Kidney (tissue), 14 donors: ENCODE results near the gene VWF. TPM values are rescaled to one million over a fixed set of nuclear protein-coding genes. Genes with fewer than 3 reads are reported as not detected.
A peak's percentile ranks its signal among the peaks of the same experiment; 100 is the strongest.
"Not testable (repeated sequence)": the region's sequence is repeated elsewhere in the genome, so short reads cannot be mapped to it uniquely, and the experiment has no call there.

Experiments used
- DNase-seq, 5 donors: peaks; one replicate each; pipeline ENCODE4 v3.0.0-alpha.2; 2013 to 2020
- FAIRE-seq: peaks from 2 replicates; lab custom pipeline; 2012; peaks lifted over from hg19 to GRCh38; lab: Jason Lieb, UNC
- H3K27ac ChIP-seq, 2 donors: one replicate each; pipeline ENCODE4 v1.7.0; 2013; ENCODE audit warnings: low read depth in 2 of 2, low read length in 2 of 2, inconsistent platforms in 1 of 2
- H3K27me3 ChIP-seq: one replicate; pipeline ENCODE4 v1.7.1; 2013; ENCODE audit warnings: low read length, inconsistent platforms; ENCODE audit not compliant: control insufficient read depth, insufficient read depth
- H3K36me3 ChIP-seq, 3 donors: one replicate each; pipeline versions ENCODE4 v1.7.0 to v1.7.1; 2013; ENCODE audit warnings: low read length in 3 of 3, control low read depth in 1 of 3, inconsistent platforms in 1 of 3; ENCODE audit not compliant: insufficient read depth in 3 of 3, control insufficient read depth in 2 of 3
- H3K4me1 ChIP-seq, 3 donors: one replicate each; pipeline versions ENCODE4 v1.7.0 to v1.7.1; 2013; ENCODE audit warnings: low read length in 3 of 3, inconsistent platforms in 1 of 3, low read depth in 1 of 3; ENCODE audit not compliant: control insufficient read depth in 2 of 3, insufficient read depth in 2 of 3
- H3K4me3 ChIP-seq, 3 donors: one replicate each; pipeline versions ENCODE4 v1.7.0 to v1.8.1; 2013; ENCODE audit warnings: low read length in 3 of 3, control low read depth in 1 of 3, inconsistent platforms in 1 of 3
- H3K9ac ChIP-seq, 3 donors: one replicate each; pipeline versions ENCODE4 v1.7.0 to v1.7.1; 2013; ENCODE audit warnings: low read length in 3 of 3, control low read depth in 1 of 3, inconsistent platforms in 1 of 3
- H3K9me3 ChIP-seq, 3 donors: one replicate each; pipeline versions ENCODE4 v1.7.0 to v1.7.1; 2013; ENCODE audit warnings: low read length in 3 of 3, control low read depth in 1 of 3, inconsistent platforms in 1 of 3; ENCODE audit not compliant: control insufficient read depth in 2 of 3, insufficient read depth in 1 of 3
- intact Hi-C: fragments of 100-400 bp; cut with DNase I; formaldehyde crosslinking; loops from one replicate; pipeline ENCODE4 v1.11.1; 2022
- polyA plus RNA-seq: library from polyadenylated mRNA; stranded (reverse); fragments of 350-450 nt; fragmentation: Illumina TruSeq; extraction: RNeasy Lipid Tissue Mini Kit (QIAGEN cat#74804); gene quantifications from one replicate; pipeline ENCODE4 v1.2.3, GENCODE V29; 2014; ENCODE audit warnings: low read depth, low replicate concordance; ENCODE audit not compliant: insufficient read depth
- total RNA-seq: library from RNA; stranded (reverse); fragmentation: NEBNext Ultra II Directional; extraction: Animal tissue kit (Norgen Biotek cat#: 25700); gene quantifications from one replicate; pipeline ENCODE4 v1.2.1, GENCODE V29; 2021
- TF ChIP-seq, protein P1 (sequence below): IDR thresholded peaks from 3 replicates; pipeline ENCODE4 v1.5.1; 2012; ENCODE audit warnings: mild to moderate bottlenecking, moderate library complexity, borderline replicate concordance; ENCODE audit not compliant: insufficient read depth; ENCODE audit errors: extremely low read depth
- donor health status: control.
- donor health status: control.
- donor health status: control.
- donor health status: control.
- donor health status: control.
- donor health status: DM: yes; HTN: yes; CAD: no.
- donor health status: Normal renal cell carcinoma (clear cell type).

VWF gene
- total and polyA plus RNA-seq, 2 donors from 2014 or later, result 9.6 to 183 TPM

DNA sequence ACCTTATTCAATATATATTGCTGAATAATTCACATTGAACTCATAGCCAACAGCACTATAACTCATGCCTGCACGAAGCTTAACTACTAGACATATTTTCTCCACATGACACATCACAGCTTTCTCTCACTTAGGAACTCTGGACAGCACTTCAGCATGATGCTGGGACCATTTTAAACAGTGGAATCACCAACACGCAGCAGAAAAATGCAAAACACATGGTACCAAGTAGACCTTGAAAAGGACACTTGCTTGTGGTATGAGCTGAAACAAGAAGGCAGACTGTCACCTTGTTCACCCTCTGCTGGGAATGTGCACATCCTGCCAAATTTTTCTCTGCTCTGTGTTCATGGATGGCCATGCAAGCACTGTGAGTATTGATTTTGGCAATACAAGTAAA is 40.9 kb upstream of the VWF start:
- Histone ChIP-seq H3K9ac (no peak overlapping the region), H3K9me3 (no peaks in the 10 kb centered on the region), H3K4me3 (no peak overlapping the region), H3K27me3 (no peaks in the 10 kb centered on the region), H3K36me3 (no peaks in the 10 kb centered on the region), H3K27ac (no peak overlapping the region), H3K4me1 (no peaks in the 10 kb centered on the region)
- TF ChIP-seq, protein P1, sequence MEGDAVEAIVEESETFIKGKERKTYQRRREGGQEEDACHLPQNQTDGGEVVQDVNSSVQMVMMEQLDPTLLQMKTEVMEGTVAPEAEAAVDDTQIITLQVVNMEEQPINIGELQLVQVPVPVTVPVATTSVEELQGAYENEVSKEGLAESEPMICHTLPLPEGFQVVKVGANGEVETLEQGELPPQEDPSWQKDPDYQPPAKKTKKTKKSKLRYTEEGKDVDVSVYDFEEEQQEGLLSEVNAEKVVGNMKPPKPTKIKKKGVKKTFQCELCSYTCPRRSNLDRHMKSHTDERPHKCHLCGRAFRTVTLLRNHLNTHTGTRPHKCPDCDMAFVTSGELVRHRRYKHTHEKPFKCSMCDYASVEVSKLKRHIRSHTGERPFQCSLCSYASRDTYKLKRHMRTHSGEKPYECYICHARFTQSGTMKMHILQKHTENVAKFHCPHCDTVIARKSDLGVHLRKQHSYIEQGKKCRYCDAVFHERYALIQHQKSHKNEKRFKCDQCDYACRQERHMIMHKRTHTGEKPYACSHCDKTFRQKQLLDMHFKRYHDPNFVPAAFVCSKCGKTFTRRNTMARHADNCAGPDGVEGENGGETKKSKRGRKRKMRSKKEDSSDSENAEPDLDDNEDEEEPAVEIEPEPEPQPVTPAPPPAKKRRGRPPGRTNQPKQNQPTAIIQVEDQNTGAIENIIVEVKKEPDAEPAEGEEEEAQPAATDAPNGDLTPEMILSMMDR, result no peak
- FAIRE-seq (no peak), DNase-seq (no peak)
- intact Hi-C loops, result no loop called here

DNA sequence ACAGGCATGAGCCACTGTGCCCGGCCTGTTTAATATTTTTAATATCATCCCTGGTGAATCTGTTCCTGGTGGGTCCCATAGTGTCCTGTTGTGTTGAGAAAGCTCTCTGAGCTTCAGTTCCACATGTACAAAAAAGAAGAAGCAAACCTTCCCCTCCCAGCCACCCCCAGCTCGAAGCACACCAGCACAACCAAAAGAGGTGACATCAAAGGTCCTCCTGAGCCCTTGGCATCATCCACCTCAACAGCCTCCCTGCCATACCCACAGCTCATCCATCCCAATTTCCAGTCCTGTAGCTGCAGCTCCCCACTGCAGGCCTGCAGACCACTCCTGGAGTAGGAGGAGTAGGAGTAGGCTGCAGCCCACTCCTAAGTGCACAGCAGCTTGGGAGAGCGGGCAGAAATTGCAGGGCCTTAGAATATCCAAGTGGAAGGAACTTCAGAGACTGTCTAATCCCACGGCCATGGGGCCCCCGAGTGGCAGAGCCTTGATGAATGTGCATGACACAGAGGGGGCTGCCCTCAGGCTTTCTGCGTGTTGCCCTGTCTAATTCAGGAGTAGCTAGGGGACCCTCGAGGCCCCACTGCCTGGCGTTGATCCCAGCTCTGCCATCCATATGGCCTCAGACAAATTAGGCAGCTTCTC is 39.1 kb upstream of the VWF start:
- Histone ChIP-seq H3K27me3 (no peaks in the 10 kb centered on the region), H3K27ac (no peak overlapping the region), H3K4me1 (no peaks in the 10 kb centered on the region), H3K36me3 (no peaks in the 10 kb centered on the region), H3K9me3 (no peaks in the 10 kb centered on the region), H3K9ac (no peak overlapping the region), H3K4me3 (no peak overlapping the region)
- FAIRE-seq, result no peak
- TF ChIP-seq, protein P1, result no peak
- intact Hi-C loops, result no loop called here
- no peak for DNase-seq

DNA sequence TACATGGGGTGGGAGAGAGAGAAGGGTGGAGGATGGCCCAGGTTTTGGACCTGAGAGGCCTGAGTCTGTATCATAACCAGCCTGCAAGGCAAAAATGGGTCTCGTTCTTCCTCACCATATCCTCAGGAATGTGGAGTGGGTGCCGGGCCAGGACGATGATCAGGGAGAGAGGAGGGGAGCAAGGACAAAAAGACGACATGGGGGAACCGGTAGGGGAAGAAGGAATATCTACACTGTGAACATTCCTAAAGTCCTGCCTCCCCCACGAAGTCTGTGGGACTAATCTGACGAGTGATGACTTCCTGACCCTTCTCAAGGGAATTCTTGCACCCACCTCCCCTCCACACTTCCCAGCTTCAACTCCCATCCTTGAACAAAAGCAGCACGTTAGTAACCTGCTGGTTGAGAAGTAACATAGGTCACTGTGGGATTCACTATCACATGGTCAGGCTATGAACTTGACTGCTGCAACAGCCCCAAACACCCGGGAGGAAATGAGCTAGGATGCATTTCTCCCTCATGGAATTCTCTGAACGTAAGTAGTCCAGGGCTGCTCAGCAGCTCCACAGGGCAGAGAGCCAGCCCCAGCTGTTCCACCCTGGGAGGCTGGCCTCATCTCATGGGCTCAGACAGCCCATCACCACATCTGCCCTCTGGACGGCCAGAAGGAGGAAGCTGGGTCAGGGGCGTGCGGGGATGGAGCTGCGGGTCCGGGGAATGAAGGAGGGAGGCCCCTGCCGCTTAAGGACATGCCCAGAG is 36.8 kb upstream of the VWF start:
- Histone ChIP-seq H3K9ac (no peak overlapping the region), H3K27me3 (no peaks in the 10 kb centered on the region), H3K27ac (no peak overlapping the region), H3K9me3 (no peaks in the 10 kb centered on the region), H3K4me3 (no peak overlapping the region), H3K4me1 (peaks cover 0 to 5% (median 3%) of the 10 kb centered on the region in 3 donors), H3K36me3 (no peaks in the 10 kb centered on the region)
- TF ChIP-seq, protein P1, result no peak
- DNase-seq, result peak in 2 of 5 donors; percentile 70 to 81
- FAIRE-seq, result no peak
- intact Hi-C loops, result no loop called here

DNA sequence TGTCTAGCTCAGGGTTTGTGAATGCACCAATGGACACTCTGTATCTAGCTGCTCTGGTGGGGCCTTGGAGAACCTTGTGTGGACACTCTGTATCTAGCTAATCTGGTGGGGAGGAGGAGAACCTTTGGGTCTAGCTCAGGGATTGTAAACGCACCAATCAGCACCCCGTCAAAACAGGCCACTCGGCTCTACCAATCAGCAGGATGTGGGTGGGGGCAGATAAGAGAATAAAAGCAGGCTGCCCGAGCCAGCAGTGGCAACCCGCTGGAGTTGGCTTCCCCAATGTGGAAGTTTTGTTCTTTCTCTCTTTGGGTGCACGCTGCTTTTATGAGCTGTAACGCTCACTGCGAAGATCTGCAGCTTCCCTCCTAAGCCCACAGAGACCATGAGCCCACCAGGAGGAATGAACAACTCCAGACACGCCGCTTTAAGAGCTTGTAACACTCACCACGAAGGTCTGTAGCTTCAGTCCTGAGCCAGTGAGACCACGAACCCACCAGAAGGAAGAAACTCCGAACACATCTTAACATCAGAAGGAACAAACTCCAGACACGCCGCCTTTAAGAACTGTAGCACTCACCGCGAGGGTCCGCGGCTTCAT is 35.7 kb upstream of the VWF start:
- H3K27ac ChIP-seq, H3K9ac ChIP-seq, H3K27me3 ChIP-seq, H3K4me1 ChIP-seq, DNase-seq, FAIRE-seq, H3K9me3 ChIP-seq, H3K36me3 ChIP-seq, intact Hi-C loops, H3K4me3 ChIP-seq: not testable (repeated sequence)

DNA sequence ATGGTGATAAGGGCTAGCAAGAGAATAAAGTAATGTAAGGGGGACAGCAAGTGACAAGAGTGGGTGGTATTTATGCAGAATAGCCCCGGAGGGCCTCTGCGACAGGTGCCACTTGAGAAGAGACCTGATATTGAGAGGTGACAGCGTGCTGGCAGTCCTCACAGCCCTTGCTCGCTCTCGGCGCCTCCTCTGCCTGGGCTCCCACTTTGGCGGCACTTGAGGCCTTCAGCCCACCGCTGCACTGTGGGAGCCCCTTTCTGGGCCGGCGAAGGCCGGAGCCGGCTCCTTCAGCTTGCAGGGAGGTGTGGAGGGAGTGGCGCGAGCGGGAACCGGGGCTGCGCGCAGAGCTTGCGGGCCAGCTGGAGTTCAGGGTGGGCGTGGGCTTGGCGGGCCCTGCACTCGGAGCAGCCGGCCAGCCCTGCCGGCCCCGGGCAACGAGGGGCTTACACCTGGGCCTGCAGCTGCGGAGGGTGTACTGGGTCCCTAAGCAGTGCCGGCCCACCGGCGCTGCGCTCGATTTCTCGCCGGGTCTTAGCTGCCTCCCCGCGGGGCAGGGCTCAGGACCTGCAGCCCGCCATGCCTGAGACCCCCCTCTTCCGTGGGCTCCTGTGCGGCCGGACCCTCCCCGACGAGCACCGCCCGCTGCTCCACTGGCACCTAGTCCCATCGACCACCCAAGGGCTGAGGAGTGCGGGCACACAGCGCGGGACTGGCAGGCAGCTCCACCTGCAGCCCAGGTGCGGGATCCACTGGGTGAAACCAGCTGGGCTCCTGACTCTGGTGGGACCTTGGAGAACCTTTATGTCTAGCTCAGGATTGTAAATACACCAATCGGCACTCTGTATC is 34.9 kb upstream of the VWF start:
- H3K9ac ChIP-seq, H3K4me1 ChIP-seq, H3K9me3 ChIP-seq, intact Hi-C loops, H3K4me3 ChIP-seq, FAIRE-seq, DNase-seq, H3K27me3 ChIP-seq, H3K27ac ChIP-seq, H3K36me3 ChIP-seq: not testable (repeated sequence)
